PC-3 (cell line): ENCODE results near the gene PGAP6.

Experiments used
- EZH2 ChIP-seq: fragments of 300-600 bp; sonication (generic); IDR thresholded peaks from one replicate; pipeline ENCODE4 v1.6.1; 2017; ENCODE audit warnings: antibody characterized with exemption, mild to moderate bottlenecking, low read length; ENCODE audit not compliant: unreplicated experiment
- TF ChIP-seq, protein P1 (sequence below): fragments of 300-600 bp; sonication (generic); conservative IDR thresholded peaks from 2 replicates; pipeline ENCODE4 v1.5.1; 2017; ENCODE audit warnings: antibody characterized with exemption, low read depth, mild to moderate bottlenecking, low read length

DNA sequence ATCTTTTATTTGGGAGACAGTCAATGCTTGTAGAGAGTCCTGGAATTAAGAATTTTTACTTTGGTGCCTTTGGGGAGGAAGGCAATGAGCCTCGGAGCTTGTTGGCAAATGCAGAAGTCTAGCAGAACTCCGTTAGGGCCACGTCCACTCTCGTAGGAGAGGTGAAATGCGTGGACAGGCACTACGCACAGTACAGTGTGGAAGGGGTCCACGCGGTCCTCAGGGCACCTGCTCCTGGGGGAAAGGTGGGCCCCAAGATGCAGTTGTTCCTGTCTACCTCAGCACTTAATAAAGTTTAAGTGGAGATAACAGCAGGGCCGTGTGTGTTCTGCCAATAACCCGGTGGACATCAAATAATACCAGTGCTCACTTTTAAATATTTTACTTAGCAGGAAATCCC lies 45.5 kb upstream of the PGAP6 start:
- TF ChIP-seq, protein P1, sequence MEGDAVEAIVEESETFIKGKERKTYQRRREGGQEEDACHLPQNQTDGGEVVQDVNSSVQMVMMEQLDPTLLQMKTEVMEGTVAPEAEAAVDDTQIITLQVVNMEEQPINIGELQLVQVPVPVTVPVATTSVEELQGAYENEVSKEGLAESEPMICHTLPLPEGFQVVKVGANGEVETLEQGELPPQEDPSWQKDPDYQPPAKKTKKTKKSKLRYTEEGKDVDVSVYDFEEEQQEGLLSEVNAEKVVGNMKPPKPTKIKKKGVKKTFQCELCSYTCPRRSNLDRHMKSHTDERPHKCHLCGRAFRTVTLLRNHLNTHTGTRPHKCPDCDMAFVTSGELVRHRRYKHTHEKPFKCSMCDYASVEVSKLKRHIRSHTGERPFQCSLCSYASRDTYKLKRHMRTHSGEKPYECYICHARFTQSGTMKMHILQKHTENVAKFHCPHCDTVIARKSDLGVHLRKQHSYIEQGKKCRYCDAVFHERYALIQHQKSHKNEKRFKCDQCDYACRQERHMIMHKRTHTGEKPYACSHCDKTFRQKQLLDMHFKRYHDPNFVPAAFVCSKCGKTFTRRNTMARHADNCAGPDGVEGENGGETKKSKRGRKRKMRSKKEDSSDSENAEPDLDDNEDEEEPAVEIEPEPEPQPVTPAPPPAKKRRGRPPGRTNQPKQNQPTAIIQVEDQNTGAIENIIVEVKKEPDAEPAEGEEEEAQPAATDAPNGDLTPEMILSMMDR: no peak
- no peak for TF ChIP-seq EZH2
